Stimulated activated CD8-positive, alpha-beta memory T cell treated with anti-CD3 and anti-CD28 coated beads, Interleukin-4, amount 100 ng/mL, for 4 hours (primary cell): ENCODE data around the gene CLDN8.

ENCODE experiments used
- DNase-seq, 2 donors: peaks; one replicate each; pipeline ENCODE4 v3.0.0-alpha.2; 2020; ENCODE audit warnings: low read depth in 2 of 2, low spot score in 1 of 2

Gene CLDN8

GRCh38 chr21:30206551-30207251 lies 9.2 kb downstream of the CLDN8 start:
- DNase-seq = no peak

- DNase-seq = no peak
Observed at GRCh38 chr21:30200000-30200399, 15.9 kb downstream of the CLDN8 start.

GRCh38 chr21:30194701-30195299 lies 21.1 kb downstream of the CLDN8 start:
- DNase-seq = no peak

- no peak for DNase-seq
Observed at GRCh38 chr21:30193201-30193600, 22.7 kb downstream of the CLDN8 start.

- DNase-seq = no peak
Observed at GRCh38 chr21:30190554-30190953, 25.3 kb downstream of the CLDN8 start.

- no peak for DNase-seq
Observed at GRCh38 chr21:30189773-30190172, 26.1 kb downstream of the CLDN8 start.

- DNase-seq = no peak
Observed at GRCh38 chr21:30186242-30186641, 29.7 kb downstream of the CLDN8 start.

- no peak for DNase-seq
Observed at GRCh38 chr21:30168086-30168485, 47.8 kb downstream of the CLDN8 start.

- DNase-seq = no peak
Observed at GRCh38 chr21:30166705-30167104, 49.2 kb downstream of the CLDN8 start, which contains the start of gene CLDN17. Gene CLDN17 (minus strand): TSS chr21:30166805. CDS start chr21:30166617, 188 bp downstream.

- DNase-seq = no peak
Observed at GRCh38 chr21:30166171-30166570, 49.7 kb downstream of the CLDN8 start.

- DNase-seq = no peak
Observed at GRCh38 chr21:30164796-30165195, 51.1 kb downstream of the CLDN8 start.
